Measurements from ENCODE around the gene SPATA31D1.

DNA sequence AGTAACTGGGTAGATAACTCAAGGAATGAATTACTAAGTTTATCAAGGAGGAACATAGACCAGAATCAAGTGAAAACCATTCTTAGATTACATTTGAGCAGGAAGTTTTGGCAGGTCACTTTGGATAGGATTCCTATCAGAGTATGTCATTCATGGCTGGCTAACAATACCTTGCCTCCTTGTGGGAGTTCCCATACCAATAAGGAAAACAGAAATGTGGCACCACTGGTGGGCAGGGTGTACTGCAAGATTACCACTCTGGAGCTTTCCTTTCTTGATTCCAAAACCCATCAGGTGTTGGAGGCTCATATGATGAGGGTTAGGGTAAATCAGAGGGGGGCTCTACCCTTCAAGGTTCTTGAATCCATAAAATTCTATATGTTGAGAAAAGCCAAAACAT, 18.6 kb upstream of the SPATA31D1 start:
- TF ChIP-seq, protein P1, sequence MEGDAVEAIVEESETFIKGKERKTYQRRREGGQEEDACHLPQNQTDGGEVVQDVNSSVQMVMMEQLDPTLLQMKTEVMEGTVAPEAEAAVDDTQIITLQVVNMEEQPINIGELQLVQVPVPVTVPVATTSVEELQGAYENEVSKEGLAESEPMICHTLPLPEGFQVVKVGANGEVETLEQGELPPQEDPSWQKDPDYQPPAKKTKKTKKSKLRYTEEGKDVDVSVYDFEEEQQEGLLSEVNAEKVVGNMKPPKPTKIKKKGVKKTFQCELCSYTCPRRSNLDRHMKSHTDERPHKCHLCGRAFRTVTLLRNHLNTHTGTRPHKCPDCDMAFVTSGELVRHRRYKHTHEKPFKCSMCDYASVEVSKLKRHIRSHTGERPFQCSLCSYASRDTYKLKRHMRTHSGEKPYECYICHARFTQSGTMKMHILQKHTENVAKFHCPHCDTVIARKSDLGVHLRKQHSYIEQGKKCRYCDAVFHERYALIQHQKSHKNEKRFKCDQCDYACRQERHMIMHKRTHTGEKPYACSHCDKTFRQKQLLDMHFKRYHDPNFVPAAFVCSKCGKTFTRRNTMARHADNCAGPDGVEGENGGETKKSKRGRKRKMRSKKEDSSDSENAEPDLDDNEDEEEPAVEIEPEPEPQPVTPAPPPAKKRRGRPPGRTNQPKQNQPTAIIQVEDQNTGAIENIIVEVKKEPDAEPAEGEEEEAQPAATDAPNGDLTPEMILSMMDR (IDR thresholded peaks at IDR 0.05), result no peak
- no peak for TF ChIP-seq POLR2AphosphoS5 (IDR thresholded peaks at IDR 0.05; ENCODE audit: insufficient read depth in 1 of 2, low read depth in 1 of 2)
